HG02885 (cell line): ENCODE results near the gene POLR1B.
"Not testable (repeated sequence)": the region's sequence is repeated elsewhere in the genome, so short reads cannot be mapped to it uniquely, and the experiment has no call there.

Experiments
- ATAC-seq: cut with Tn5 transposase; IDR thresholded peaks from one replicate; pipeline ENCODE4 v1.9.1; 2021; ENCODE audit warnings: mild to moderate bottlenecking; ENCODE audit not compliant: unreplicated experiment, poor library complexity

POLR1B gene

DNA sequence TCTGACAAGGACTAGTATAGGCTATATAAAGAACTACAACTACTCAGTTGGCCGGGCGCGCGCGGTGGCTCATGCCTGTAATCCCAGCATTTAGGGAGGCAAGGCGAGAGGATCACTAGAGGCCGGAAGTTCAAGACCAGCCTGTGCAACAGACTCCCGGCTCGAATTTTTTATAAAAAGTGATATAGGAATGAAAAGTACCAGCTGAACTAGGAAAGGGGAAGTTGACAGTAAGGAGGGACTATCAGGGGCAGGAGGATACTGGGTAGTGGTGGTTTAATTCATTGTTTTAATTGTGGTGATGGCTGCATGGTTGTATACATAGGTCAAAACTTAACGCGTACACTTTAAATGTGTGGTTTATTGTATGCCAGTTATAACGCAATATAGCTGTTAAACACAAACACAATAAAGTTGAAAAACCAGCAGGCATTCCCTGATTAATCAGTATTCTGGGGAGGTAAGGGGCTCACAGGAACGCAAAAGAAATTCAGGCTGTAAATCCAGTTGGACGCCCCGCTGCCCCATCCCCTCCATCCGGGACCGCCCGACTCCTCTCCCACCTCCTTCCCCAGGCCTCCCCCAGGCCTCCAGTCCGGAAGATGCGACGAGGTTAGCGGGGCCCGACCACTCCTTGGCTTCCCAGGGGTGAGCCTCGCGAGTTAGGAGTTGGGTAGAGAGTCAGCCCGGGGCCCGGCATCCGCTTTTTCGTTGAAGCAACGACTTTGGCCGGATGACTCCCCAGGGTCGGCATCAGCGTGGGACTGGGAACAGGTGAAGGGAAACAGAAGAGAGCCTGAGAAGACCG, 746 bp upstream of the POLR1B start:
- peak; percentile 65 for ATAC-seq

DNA sequence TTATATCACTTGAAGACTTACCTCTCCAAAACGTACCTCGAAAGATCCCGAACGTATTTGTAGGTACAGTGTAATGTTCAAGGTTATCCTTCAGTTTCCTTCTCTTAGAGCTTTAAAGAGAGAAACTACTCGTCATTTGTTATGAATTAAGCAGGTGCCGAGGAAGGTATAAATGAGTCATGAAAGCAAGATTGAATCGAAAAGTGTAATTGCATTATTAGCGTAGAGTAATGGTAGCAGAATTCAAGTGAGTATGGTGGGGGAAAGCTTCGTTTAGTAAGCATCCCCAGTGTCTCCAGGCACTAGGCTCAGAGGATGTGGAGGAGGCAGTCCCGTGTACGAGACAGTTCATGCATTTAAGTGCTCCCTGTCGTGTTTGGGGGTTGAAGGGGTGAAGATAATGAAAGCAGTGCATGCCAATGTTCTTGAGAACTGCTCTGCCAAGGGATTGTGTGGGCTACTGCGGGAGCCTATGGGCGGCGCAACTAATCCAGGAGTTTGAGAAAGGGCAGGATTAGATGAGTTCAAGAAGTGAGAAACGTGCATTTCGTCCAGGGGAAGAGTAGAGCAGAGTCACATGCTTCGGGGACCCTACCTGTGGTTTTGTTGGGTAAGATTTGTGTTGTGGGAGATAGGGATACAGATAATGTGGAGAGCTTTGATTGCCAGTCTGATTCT, 858 bp downstream of the POLR1B start:
- no peak for ATAC-seq

DNA sequence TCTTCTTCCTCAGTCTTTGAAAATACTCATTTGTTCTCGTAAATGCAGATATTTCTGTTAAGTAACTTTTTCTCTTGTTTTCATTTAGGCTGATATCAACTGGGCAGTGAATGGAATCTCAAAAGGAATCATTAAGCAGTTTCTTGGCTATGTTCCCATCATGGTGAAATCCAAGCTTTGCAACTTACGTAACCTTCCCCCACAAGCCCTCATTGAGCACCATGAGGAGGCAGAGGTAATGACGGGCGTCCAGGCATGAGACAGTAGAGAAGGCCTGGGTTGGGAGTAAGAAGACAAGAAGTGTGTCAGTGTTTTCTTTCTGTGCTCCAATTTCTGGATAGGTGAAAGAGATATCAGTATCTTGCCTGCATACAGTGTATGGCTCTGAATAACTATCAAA, 5.1 kb downstream of the POLR1B start:
- ATAC-seq, result no peak

DNA sequence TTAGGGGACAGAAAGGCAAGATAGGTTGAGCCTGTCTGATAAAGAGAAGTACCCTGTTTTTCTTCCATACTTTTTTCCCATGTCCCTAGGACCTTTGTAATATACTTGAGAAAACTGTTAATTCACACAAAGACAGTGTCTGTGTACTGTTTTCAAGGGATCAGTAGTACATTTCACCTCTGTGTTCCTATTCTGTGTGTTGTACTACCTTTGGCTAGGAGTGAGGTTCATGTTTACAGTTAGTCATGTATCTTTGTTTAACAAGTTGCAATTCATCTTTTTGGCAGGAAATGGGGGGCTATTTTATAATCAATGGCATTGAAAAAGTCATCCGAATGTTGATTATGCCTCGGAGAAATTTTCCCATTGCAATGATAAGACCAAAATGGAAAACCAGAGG, 6.7 kb downstream of the POLR1B start:
- no peak for ATAC-seq

DNA sequence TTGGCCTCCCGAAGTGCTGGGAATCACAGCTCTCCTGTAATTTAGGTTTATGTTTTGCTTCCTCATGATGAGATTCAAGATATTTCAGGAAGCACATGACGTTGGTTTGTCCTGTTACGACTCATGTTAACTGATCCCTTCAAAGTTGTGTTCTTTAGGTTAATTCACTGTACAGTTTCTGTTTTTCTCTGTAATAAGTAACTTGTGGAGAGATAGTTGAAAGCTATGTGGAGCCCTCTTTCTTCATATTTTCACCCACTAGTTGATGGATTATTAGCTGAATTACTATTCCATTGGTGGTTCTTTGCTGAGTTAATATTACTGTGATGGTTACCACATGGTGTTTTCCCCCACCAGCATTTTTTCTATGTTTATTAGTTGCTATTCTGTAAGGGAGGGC, 23.8 kb downstream of the POLR1B start:
- no peak for ATAC-seq

DNA sequence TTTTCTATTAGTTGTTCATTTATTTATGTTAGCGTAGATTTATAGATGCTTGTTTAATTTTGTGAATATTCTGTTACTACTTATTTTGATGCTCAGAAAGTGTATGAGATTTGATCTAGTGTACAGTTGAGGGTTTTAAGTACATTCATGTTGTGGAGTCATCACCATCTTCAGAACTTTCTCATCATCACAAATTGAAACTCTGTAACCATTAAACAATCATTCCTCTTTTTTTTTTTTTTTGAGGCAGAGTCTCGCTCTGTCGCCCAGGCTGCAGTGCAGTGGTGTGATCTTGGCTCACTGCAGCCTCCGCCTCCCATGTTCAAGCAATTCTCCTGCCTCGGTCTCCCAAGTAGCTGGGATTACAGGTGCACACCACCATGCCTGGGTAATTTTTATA, 24.2 kb downstream of the POLR1B start:
- not testable (repeated sequence) for ATAC-seq

DNA sequence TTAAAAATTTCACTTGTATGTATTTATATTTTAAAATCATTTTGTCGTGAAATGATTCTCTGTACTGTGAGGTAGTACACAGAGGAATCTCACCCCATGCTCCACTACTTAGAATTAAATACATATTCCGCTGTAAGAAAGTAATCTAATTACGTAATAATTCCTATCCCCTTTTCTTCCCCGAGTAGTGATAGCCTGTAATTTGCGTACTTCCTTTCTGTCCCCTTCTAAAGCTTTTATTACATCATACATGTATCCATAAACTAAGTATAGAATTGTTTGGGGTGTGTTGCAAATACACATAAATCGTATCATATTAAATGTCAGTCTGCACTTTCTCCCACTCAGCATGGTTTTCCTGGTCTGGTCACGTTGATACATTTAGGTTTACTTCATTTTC, 29.7 kb downstream of the POLR1B start:
- no peak for ATAC-seq

DNA sequence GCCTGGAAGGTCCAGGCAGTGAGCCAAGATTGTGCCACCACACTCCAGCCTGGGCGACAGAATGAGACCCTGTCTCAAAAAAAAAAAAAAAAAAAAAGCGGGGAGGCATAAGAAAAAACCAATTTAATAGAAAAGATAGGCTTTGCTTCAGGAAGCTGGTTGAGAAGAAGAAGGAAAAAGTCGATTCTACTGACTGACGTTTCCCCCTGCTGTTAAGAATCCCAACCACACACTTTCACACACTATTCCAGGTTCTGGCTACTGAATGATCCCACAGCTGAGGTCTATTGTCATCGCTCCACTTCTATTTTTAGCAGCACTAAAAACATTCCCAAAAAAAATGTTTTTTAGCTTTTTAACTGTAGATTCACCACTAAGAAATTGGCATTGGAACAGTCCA, 35.5 kb downstream of the POLR1B start:
- no peak for ATAC-seq

DNA sequence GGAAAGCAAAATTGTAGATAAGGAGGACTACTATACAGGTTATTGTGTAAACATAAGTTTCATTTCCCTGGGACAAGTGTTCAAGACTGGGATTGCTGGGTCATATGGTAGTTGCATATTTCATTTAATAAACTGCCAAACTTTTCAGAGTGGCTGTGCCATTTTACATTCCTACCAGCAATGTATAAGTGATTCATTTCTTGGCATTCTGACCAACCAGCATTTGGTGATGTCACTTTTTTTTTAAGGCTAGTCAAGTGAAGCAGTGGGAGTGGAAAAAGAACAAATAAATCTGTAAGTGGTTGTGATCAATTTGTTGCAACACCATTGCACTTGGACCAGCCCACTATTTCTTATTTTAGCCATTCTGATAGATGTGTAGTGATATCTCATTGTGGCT, 37.0 kb downstream of the POLR1B start:
- ATAC-seq, result no peak

DNA sequence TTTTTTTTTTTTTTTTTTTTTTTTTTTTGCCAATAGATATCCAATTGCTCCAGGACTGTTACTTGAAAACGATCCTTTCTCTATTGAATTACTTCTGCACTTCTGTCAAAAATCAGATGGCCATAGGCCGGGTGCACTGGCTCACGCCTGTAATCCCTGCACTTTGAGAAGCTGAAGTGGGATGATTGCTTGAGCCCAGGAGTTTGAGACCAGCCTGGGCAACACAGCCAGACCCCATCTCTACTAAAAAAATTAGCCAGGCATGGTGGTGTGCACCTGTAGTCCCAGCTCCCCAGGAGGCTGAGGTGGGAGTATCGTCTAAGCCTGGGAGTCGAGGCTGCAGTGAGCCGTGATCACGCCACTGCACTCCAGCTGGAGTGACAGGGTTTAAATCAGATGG, 37.8 kb downstream of the POLR1B start:
- ATAC-seq, result no peak

DNA sequence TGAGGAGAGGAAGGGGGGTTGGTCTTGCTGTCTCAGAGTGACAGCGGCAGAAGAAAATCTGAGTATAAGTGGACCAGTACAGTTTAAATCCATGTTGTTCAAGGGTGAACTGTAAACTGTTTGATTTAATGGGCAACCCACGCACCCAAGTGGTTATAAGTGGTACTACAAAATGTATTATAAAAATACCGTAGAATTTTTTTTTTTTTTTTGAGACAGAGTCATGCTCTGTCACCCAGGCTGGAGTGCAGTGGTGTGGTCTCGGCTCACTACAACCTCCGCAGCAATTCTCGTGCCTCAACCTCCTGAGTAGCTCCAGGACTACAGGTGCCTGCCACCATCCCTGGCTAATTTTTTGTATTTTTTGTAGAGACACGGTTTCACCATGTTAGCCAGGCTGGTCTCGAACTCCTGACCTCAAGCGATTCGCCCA, 40.1 kb downstream of the POLR1B start:
- ATAC-seq, result no peak

DNA sequence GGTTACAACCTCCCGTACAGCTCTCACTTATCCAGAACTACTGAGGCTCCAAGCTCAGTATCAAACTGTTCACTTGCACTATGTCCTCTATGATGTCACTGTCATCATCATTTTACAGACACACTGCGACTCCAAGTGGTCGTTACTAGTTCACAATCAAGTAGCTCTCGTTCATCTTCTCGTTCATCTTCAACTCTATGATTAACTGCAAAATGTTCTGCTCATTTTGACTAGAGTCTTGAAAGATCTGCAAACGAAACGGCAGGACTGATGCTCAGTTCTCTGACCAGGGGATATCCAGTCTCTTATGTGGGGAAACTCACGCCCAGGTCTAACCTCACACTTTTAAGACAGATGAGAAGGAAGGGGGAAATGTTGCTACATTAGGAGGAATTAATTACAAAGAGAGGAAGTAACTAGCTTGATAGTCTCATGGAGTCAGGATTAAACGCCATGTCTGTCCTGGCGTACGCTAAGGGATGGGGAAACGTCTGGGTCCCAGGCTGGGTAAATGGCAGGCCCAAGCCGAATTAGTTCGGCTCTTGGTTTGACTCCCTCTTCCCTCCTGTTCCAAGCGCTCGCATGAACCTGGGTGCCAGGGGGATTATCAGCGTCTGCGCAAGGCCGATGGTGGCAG, 41.4 kb downstream of the POLR1B start:
- no peak for ATAC-seq

DNA sequence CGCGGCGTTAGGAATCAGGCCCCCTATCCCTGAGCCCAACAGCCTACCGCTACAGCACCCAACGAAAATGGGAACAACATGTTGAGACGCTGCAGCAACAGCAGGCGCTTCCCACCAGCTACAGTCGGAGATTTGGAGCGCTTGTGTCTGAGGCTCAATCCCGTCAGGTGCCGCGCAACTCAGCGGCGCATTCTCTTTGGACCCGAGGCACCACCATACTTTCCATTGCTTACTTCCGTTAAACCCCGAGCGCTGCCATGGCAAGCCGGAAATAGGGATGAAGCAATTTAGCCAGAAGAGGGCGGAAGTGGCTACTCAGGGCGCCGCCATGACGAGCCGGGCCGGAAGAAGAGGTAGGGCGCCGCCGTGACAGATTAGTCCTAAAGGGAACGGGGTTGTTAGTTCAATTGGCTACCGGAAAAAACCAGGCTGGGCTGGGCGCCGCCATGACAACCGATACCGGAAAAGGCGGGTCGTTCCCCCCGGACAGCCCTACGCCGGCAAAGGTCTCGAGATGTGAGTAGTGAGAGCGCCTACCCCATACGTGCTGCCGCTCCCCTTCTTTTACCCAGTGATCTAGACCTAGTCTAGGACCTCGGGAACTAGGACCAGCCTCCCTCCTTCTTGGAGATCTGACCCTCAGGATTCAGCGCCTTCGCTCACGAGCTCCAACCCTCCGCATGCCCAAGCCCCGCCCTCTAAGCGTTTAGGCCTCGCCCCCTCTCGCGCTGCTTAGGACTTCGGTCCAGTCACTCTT, 42.0 kb downstream of the POLR1B start, which contains the start of gene CHCHD5:
CHCHD5 (plus strand) TSS at position 476 of the 757 bp plus-strand sequence; CDS start at position 515, 39 bp downstream.
- ATAC-seq, result peak; percentile 89

DNA sequence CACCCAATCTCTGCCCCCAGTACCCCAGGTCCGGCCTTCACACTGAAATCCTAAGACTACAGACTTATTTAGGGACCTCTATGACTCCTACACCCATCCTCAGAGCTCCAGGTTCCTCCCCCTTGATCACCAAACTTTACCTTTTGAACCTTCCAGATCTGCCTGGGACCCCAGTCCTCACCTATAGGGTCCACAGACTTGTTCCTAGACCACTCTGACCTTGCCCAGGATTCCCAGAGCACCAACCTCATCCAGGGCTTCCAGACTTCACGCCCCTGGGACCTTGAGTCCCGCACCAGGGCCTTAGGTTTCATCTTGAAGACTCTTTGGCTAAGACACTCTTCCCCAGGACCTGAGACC, 42.6 kb downstream of the POLR1B start:
- no peak for ATAC-seq

DNA sequence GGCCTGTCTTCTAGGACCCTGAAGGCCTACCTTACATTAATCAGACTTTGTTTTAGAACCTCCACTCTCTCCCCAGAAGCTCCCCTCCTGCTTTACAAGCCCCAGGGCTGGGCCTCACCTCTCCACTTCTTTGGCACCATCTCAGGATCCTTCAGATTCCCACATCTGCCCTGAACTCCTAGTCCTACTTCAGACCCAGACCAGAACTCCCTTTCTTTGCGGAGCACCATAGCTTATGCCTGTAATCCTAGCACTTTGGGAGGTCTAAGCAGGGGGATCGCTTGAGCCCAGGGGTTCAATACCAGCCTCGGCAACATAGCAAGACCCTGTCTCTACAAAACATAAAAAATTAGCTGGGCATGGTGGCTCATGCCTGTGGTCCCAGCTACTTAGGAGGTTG, 43.1 kb downstream of the POLR1B start:
- no peak for ATAC-seq

DNA sequence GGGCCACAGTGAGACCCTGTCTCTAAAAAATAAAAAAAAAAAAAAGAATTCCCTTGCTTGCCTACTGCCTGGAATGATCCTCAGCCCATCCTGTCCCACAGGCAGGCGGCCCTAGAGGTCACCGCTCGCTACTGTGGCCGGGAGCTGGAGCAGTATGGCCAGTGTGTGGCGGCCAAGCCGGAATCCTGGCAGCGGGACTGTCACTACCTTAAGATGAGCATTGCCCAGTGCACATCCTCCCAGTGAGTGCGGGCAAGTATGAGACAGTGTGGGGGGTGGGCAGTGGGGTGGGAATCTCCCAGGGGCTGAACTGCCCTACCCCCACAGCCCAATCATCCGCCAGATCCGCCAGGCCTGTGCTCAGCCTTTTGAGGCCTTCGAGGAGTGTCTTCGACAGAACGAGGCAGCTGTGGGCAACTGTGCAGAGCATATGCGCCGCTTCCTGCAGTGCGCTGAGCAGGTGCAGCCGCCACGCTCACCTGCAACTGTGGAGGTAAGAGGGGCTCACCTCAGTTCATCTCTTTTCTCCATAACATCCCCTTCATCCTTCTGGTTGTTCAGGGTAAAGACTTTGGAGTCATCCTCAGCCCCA, 43.7 kb downstream of the POLR1B start:
- ATAC-seq, result no peak

DNA sequence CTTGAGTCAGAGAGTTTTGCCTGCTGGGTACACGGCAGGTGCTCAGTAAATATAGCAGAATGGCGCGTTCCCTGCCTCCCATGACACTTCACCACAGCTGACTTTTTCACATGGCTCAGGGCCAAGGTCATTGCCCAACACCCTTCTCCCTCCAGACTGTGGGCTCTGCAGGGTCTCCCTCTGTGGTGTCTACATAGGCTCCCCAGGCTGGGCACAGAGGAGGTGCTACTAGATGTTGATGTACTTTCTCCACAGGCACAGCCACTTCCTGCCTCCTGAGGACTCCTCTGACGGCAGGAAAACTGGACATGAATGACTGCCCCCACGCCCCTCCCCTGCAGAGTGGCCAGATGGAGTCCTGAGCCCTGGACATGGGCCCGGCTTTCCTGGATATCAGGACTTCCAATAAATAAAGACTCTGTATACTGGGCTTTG, 46.4 kb downstream of the POLR1B start:
- ATAC-seq, result no peak

DNA sequence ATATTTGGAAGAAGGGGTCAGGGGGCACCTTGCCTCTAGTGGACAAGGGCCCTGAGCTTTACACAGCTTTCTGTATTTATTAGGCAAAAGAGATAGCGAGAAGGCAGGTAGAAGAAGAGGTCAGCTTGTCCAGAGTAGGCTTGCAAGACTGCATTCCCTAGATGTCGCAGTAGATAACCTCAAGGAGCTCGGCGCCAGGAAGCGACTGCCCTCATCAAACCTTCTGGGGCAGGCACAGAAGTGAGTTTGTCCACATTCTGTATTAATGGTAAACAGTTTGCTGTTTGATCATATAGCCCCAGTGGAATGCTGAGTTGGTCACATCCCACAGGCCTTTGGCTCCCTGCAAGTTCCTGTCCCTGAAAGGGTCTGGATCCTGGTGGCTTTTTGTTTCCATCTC, 49.1 kb downstream of the POLR1B start:
- ATAC-seq, result no peak

DNA sequence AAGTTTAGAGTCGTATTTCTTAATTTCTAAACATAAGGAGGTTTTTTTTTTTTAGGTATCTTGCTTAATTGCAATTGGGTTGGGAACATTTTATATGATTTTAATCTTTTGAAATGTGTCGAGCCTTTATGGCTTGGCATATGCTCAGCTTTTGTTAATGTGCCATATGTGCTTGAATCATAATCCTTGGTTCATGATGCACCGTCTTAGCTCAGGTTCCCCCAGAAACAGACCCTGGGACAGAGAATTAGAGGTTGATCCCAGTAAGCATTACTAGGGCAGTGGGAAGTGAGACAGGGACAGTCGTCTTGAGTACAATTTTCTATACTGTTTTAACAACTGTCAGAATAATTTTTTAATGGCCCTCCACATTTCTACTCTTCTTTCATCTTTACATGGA, 51.5 kb downstream of the POLR1B start:
- ATAC-seq, result no peak
